ENCODE results near the gene JUND.

The JUND gene

DNA sequence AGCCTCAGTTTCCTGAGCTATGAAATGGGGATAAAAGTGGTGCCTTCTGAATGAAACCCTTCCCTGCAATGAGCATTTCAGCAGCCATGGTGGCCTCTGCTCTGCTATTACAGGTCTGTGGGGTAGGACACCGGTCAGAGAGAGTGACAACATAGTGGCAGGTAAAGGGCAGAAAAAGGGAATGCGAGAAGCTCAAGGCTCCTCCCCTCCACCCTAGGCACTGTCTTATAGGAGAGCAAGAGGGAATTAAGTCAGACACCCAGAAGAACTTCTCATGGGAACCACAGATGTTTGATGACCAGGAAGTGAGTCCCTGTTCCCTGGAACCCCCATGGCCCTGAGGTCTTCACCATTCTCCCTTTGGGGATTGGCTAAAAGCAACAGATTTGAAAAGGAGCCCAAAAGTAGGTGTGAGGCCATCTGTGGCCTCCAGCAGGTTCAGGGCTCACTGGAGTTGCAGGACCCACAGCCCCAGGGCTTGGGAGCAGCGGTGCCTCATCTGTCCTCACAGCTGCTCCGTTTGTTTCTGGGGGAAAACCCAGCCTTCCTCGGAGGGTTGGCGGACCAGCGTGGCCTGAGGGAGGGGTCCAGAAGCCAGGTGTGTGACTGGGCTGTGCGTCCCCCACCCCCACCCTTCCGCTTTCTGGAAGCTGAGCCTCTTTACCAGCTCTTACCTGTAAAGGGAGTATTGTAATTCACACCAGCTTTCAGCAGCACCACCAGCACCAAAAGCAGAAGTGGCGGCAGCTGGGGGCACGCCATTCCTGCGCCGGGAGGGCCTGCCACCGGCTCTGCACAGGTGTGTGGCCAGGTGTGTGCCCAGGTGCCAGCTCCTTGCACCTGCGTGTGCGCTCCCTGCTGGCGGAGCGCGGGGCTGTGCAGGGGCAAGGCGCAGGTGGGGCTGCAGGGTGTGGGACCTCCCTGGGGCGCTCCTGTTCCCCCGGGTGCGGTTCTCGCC is 26.6 kb downstream of the JUND start:
- DNase-seq (ENCODE audit: low read depth) = no peak
- TF ChIP-seq CTCF (conservative IDR thresholded peaks at IDR 0.05; ENCODE audit: control insufficient read depth, insufficient read depth, low read depth, low read length) = no peak
- H3K4me3 ChIP-seq (ENCODE audit: control insufficient read depth, low read depth, low read length) = no peak overlapping the region

- TF ChIP-seq CTCF (conservative IDR thresholded peaks at IDR 0.05; ENCODE audit: control insufficient read depth, insufficient read depth, low read depth, low read length) = no peak
- no peak for DNase-seq (ENCODE audit: low read depth)
- H3K4me3 ChIP-seq (ENCODE audit: control insufficient read depth, low read depth, low read length) = no peak overlapping the region
Measured at GRCh38 chr19:18253716-18254115, 27.7 kb downstream of the JUND start.

GRCh38 chr19:18253130-18253529 is 28.3 kb downstream of the JUND start:
- DNase-seq (ENCODE audit: low read depth) = no peak
- no peak overlapping the region for H3K4me3 ChIP-seq (ENCODE audit: control insufficient read depth, low read depth, low read length)
- no peak for TF ChIP-seq CTCF (conservative IDR thresholded peaks at IDR 0.05; ENCODE audit: control insufficient read depth, insufficient read depth, low read depth, low read length)

DNA sequence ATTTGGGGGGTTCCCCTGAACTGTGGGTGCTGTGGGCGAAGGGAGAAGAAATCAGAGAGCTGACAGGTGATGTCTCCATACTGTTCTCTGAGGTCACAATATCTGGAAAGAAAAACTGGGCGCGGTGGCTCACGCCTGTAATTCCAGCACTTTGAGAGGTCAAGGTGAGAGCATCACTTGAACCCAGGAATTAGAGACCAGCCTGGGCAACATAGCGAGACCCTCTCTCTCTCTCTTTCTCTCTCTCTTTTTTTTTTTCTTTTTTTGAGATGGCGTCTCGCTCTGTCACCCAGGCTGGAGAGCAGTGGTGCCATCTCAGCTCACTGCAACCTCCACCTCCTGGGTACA is 29.1 kb downstream of the JUND start:
- TF ChIP-seq CTCF (conservative IDR thresholded peaks at IDR 0.05; ENCODE audit: control insufficient read depth, insufficient read depth, low read depth, low read length) = no peak
- no peak overlapping the region for H3K4me3 ChIP-seq (ENCODE audit: control insufficient read depth, low read depth, low read length)
- DNase-seq (ENCODE audit: low read depth) = no peak

- no peak overlapping the region for H3K4me3 ChIP-seq (ENCODE audit: control insufficient read depth, low read depth, low read length)
- TF ChIP-seq CTCF (conservative IDR thresholded peaks at IDR 0.05; ENCODE audit: control insufficient read depth, insufficient read depth, low read depth, low read length) = peak; percentile 91
- DNase-seq (ENCODE audit: low read depth) = peak; percentile 64
Measured at GRCh38 chr19:18251587-18252369, 29.6 kb downstream of the JUND start.

DNA sequence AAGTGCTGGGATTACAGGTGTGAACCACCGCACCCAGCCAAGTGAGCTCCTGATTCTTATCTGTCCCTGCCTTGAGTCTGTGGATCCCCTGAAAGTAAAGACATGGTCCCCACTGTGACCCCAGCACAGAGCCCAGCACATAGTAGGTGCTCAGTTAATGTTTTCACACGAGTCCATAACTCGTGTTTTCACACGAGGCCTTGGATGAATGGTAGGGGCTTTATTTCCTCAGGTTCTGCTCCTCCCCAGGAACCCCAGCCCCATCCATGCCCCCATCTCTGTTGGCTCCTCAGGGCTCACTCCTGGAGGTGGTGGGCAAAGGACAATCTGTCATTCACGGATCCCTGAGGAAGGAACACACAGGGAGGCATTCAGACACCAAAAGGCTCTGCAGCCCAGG is 31.6 kb downstream of the JUND start:
- no peak for TF ChIP-seq CTCF (conservative IDR thresholded peaks at IDR 0.05; ENCODE audit: control insufficient read depth, insufficient read depth, low read depth, low read length)
- DNase-seq (ENCODE audit: low read depth) = no peak
- no peak overlapping the region for H3K4me3 ChIP-seq (ENCODE audit: control insufficient read depth, low read depth, low read length)
